ENCODE measurements around the gene PRKN.

The PRKN gene

DNA sequence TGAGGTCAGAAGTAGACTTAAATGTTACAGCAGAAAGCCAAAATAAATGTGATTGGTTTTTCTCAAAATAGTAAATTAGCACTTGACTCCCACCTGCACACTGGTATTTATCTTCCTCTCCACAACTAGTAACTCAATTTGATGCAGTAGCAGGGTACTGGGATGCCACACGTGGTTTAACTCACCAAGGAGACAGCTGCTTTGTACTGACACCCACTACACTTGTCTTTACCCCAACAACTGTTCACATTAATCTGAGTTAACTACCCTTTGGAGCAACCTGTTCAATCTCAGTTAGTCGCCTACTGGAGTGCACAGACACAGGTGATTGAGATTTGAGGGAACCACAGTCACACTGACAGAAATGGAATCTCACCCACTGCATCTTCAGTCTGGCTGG lies 242.1 kb downstream of the PRKN start (continued):
- TF ChIP-seq, protein P1, sequence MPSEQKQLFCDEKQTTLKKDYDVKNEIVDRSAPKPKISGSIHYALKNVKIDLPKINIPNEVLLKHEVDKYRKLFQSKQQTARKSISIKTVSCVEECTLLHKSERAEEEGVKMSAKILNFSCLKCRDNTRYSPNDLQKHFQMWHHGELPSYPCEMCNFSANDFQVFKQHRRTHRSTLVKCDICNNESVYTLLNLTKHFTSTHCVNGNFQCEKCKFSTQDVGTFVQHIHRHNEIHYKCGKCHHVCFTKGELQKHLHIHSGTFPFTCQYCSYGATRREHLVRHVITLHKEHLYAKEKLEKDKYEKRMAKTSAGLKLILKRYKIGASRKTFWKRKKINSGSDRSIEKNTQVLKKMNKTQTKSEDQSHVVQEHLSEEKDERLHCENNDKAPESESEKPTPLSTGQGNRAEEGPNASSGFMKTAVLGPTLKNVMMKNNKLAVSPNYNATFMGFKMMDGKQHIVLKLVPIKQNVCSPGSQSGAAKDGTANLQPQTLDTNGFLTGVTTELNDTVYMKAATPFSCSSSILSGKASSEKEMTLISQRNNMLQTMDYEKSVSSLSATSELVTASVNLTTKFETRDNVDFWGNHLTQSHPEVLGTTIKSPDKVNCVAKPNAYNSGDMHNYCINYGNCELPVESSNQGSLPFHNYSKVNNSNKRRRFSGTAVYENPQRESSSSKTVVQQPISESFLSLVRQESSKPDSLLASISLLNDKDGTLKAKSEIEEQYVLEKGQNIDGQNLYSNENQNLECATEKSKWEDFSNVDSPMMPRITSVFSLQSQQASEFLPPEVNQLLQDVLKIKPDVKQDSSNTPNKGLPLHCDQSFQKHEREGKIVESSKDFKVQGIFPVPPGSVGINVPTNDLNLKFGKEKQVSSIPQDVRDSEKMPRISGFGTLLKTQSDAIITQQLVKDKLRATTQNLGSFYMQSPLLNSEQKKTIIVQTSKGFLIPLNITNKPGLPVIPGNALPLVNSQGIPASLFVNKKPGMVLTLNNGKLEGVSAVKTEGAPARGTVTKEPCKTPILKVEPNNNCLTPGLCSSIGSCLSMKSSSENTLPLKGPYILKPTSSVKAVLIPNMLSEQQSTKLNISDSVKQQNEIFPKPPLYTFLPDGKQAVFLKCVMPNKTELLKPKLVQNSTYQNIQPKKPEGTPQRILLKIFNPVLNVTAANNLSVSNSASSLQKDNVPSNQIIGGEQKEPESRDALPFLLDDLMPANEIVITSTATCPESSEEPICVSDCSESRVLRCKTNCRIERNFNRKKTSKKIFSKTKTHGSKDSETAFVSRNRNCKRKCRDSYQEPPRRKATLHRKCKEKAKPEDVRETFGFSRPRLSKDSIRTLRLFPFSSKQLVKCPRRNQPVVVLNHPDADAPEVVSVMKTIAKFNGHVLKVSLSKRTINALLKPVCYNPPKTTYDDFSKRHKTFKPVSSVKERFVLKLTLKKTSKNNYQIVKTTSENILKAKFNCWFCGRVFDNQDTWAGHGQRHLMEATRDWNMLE (tag by site-specific recombination; conservative IDR thresholded peaks at IDR 0.05; ENCODE audit: low read depth), result no peak
- no peak for TF ChIP-seq ZNF596 (tag by site-specific recombination; IDR thresholded peaks at IDR 0.05)

DNA sequence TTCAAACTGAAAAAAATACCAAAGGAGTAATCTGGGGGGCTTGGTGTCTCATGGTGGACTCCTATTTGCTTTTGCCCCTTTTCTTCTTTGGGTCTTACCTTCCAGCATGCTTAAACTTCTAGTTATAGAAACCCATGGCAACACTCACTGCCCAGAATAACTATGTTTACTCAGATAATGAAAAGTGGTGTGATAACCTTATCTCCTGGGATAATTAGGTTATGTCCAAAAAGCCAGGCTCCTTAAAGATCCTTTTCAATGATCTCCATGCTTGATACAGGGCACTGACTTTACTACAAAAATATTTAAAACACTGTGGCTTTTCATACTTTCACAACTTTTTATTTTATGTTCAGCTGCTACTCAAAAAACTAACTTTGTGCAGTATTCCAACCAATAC lies 245.6 kb downstream of the PRKN start:
- H3K27ac ChIP-seq (ENCODE audit: extremely low read depth, low read depth, low read length), result no peak overlapping the region
- H3K4me3 ChIP-seq (ENCODE audit: low read depth, low read length), result no peak overlapping the region
- ChIA-PET POLR2A (no interaction called here), CTCF (interaction anchor here (0.6 kb wide), 1 partner anchor 13 kb away, joined by 3 read pairs; no protein-coding TSS in a partner anchor)
- TF ChIP-seq ZNF10 (tag by site-specific recombination; IDR thresholded peaks at IDR 0.05) (no peak), ZNF169 (tag by site-specific recombination; IDR thresholded peaks at IDR 0.05) (no peak), ZNF24 (tag by site-specific recombination; IDR thresholded peaks at IDR 0.05) (no peak), GFI1B (tag by site-specific recombination; IDR thresholded peaks at IDR 0.05) (no peak), ZNF76 (tag by site-specific recombination; IDR thresholded peaks at IDR 0.05; ENCODE audit: borderline replicate concordance, low read depth) (no peak), SETDB1 (IDR thresholded peaks at IDR 0.05; ENCODE audit: insufficient read length, low read length) (no peak), ZBTB7A (tag by site-specific recombination; IDR thresholded peaks at IDR 0.05; ENCODE audit: low read depth) (no peak), ZBTB8A (tag by site-specific recombination; IDR thresholded peaks at IDR 0.05) (no peak), ZNF324 (tag by site-specific recombination; IDR thresholded peaks at IDR 0.05) (no peak), ZNF423 (tag by site-specific recombination; IDR thresholded peaks at IDR 0.05) (no peak), ZFP69B (tag by site-specific recombination; IDR thresholded peaks at IDR 0.05) (no peak), ZNF239 (tag by site-specific recombination; IDR thresholded peaks at IDR 0.05) (no peak), ZNF529 (tag by site-specific recombination; IDR thresholded peaks at IDR 0.05; ENCODE audit: insufficient replicate concordance) (no peak), ZNF2 (tag by site-specific recombination; IDR thresholded peaks at IDR 0.05) (no peak), HOXD13 (CRISPR knock-in tag; IDR thresholded peaks at IDR 0.05; ENCODE audit: borderline replicate concordance) (no peak), EGR2 (tag by site-specific recombination; IDR thresholded peaks at IDR 0.05; ENCODE audit: low read depth) (no peak)
- TF ChIP-seq, protein P2, sequence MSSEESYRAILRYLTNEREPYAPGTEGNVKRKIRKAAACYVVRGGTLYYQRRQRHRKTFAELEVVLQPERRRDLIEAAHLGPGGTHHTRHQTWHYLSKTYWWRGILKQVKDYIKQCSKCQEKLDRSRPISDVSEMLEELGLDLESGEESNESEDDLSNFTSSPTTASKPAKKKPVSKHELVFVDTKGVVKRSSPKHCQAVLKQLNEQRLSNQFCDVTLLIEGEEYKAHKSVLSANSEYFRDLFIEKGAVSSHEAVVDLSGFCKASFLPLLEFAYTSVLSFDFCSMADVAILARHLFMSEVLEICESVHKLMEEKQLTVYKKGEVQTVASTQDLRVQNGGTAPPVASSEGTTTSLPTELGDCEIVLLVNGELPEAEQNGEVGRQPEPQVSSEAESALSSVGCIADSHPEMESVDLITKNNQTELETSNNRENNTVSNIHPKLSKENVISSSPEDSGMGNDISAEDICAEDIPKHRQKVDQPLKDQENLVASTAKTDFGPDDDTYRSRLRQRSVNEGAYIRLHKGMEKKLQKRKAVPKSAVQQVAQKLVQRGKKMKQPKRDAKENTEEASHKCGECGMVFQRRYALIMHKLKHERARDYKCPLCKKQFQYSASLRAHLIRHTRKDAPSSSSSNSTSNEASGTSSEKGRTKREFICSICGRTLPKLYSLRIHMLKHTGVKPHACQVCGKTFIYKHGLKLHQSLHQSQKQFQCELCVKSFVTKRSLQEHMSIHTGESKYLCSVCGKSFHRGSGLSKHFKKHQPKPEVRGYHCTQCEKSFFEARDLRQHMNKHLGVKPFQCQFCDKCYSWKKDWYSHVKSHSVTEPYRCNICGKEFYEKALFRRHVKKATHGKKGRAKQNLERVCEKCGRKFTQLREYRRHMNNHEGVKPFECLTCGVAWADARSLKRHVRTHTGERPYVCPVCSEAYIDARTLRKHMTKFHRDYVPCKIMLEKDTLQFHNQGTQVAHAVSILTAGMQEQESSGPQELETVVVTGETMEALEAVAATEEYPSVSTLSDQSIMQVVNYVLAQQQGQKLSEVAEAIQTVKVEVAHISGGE (tag by site-specific recombination; conservative IDR thresholded peaks at IDR 0.05; ENCODE audit: low read depth), result no peak
- TF ChIP-seq, protein P3, sequence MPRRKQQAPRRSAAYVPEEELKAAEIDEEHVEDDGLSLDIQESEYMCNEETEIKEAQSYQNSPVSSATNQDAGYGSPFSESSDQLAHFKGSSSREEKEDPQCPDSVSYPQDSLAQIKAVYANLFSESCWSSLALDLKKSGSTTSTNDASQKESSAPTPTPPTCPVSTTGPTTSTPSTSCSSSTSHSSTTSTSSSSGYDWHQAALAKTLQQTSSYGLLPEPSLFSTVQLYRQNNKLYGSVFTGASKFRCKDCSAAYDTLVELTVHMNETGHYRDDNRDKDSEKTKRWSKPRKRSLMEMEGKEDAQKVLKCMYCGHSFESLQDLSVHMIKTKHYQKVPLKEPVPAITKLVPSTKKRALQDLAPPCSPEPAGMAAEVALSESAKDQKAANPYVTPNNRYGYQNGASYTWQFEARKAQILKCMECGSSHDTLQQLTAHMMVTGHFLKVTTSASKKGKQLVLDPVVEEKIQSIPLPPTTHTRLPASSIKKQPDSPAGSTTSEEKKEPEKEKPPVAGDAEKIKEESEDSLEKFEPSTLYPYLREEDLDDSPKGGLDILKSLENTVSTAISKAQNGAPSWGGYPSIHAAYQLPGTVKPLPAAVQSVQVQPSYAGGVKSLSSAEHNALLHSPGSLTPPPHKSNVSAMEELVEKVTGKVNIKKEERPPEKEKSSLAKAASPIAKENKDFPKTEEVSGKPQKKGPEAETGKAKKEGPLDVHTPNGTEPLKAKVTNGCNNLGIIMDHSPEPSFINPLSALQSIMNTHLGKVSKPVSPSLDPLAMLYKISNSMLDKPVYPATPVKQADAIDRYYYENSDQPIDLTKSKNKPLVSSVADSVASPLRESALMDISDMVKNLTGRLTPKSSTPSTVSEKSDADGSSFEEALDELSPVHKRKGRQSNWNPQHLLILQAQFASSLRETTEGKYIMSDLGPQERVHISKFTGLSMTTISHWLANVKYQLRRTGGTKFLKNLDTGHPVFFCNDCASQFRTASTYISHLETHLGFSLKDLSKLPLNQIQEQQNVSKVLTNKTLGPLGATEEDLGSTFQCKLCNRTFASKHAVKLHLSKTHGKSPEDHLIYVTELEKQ (tag by site-specific recombination; IDR thresholded peaks at IDR 0.05; ENCODE audit: borderline replicate concordance), result no peak
- TF ChIP-seq, protein P4, sequence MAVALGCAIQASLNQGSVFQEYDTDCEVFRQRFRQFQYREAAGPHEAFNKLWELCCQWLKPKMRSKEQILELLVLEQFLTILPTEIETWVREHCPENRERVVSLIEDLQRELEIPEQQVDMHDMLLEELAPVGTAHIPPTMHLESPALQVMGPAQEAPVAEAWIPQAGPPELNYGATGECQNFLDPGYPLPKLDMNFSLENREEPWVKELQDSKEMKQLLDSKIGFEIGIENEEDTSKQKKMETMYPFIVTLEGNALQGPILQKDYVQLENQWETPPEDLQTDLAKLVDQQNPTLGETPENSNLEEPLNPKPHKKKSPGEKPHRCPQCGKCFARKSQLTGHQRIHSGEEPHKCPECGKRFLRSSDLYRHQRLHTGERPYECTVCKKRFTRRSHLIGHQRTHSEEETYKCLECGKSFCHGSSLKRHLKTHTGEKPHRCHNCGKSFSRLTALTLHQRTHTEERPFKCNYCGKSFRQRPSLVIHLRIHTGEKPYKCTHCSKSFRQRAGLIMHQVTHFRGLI (tag by site-specific recombination; IDR thresholded peaks at IDR 0.05), result no peak
- TF ChIP-seq, protein P5, sequence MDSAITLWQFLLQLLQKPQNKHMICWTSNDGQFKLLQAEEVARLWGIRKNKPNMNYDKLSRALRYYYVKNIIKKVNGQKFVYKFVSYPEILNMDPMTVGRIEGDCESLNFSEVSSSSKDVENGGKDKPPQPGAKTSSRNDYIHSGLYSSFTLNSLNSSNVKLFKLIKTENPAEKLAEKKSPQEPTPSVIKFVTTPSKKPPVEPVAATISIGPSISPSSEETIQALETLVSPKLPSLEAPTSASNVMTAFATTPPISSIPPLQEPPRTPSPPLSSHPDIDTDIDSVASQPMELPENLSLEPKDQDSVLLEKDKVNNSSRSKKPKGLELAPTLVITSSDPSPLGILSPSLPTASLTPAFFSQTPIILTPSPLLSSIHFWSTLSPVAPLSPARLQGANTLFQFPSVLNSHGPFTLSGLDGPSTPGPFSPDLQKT (IDR thresholded peaks at IDR 0.05; ENCODE audit: borderline replicate concordance, low read depth, low read length), result no peak
- no peaks in the 10 kb centered on the region for H3K36me3 ChIP-seq (ENCODE audit: control insufficient read depth in 2 of 2, insufficient read depth in 1 of 2, low read length in 2 of 2)
- H3K9me3 ChIP-seq (ENCODE audit: control insufficient read depth, insufficient read depth, low read depth, low read length), result no peaks in the 10 kb centered on the region
- H3K4me1 ChIP-seq (ENCODE audit: control insufficient read depth, insufficient read depth, low read length), result no peaks in the 10 kb centered on the region
